HG02885 (cell line): ENCODE results near the gene CENPO.

ENCODE experiments used
- ATAC-seq: cut with Tn5 transposase; IDR thresholded peaks from one replicate; pipeline ENCODE4 v1.9.1; 2021; ENCODE audit warnings: mild to moderate bottlenecking; ENCODE audit not compliant: unreplicated experiment, poor library complexity

CENPO gene

DNA sequence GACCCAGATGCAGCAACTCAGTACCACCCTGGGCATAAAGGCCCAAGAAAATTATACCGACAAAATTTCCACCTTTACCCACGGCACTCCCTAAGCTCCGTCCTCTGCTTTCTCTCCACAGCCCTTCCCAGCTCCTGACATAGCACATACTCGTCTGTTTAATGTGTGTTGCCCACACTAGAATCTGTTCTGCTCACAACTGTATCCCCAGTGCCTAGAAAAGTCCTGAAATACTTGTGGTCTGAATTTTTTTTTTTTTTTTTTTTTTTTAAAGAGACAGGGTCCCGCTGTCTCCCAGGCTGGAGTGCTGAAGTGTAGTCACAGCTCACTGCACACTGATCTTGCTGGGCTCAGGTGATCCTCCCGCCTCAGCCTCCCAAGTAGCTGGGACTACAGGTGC is 64.5 kb downstream of the CENPO start:
- ATAC-seq = no peak

DNA sequence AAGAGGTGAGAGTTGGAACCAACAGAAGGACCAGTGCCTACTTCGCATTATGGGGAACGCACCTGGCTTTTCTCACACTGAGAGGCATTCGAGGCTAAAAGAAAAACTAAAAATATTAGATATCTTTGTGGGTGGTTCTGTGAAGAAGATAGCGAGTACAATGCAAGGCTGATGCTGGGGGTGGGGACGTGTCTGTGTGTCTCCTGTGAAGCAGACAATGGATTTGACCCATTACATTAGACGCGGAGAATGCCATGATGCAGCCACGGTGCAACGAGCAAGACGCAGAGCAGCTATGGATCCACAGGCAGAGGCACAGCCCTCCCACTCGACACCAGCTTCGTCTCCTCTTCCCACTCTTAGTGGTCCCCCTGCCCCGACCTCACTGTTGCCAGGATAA is 65.8 kb downstream of the CENPO start:
- ATAC-seq = no peak

DNA sequence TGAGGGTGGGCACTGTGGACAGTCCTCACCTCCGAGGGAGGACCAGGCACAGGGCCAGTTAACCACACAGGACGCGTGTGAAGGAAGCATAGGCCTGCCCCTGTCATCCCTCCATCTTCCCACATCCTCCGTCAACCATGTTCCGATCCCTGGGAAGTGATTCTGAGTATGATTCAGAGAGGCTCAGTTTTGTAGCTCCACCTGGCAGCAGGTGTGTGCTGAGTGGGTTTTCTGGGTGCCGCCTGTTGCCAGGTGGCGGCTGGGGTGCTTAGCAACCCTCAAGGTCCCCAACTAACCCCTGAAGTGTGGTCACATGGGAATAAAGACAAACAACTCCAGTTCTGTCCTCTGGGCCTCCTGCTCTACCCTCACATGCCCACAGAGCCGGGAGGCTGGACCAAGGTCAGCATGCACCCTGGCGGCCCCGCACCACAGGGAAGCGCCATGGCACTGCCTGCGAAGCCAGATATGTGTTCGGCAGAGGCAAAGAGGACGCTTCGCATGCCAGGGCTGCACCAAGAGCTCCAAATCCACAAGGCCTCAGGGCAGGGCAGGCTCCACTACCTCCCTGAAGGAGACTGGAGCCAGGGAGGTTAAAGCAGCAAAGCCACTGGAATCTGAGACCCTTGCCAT is 66.9 kb downstream of the CENPO start:
- ATAC-seq = no peak

DNA sequence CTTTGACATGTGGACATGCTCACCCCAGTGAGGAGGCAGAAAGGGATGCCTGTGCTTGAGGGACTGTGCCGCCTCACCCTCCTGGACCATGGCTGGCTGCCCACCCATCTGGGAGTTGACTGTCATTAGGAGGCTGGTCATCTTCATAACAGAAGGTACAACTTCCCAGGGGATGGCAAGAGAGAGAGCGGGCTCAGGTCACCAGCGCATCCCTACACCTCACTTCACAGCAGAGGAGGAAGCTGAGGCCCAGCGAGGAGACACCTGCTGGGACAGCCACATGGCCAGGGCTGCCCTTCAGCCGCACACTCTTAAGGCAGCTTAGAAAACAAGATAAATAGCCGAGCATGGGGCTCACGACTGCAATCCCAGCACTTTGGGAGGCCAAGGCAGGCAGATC is 67.4 kb downstream of the CENPO start:
- no peak for ATAC-seq

DNA sequence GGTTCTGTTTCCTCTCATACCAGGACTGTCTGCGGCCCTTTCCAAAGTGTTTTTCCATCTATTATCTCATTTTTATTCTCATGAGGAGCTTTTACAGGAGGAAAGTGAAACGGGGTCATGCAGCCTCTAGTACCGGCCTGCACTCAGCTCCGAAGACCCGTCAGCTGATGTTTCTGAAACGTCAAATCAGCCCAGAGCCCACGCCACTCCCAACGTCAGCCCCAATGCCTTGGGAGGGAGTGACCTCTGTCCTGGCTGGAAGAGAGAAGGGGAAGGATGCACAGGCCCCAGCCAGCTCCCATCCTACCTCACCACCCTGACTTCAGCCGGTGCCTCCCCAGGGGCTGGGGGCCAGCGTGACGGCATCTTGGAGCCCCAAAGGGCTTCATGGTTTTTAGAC is 68.3 kb downstream of the CENPO start:
- no peak for ATAC-seq

DNA sequence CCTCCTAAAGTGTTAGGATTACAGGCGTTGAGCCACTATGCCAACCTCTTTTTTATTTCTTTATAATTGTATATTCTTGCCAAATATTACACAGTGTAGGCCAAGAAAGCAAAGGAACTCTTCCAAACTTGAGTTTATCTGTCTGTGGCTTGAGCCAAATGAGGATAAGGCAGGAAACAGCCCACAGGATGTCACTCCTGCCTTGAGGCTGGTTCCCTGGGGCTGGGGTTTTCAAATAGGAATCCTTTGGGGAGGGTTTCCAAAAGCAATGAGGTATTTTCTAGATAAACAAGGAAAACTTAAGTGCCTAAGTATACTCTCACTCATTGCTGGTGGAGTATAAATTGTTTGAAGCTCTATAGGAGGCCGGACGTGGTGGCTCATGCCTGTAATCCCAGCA is 70.4 kb downstream of the CENPO start:
- ATAC-seq = no peak

DNA sequence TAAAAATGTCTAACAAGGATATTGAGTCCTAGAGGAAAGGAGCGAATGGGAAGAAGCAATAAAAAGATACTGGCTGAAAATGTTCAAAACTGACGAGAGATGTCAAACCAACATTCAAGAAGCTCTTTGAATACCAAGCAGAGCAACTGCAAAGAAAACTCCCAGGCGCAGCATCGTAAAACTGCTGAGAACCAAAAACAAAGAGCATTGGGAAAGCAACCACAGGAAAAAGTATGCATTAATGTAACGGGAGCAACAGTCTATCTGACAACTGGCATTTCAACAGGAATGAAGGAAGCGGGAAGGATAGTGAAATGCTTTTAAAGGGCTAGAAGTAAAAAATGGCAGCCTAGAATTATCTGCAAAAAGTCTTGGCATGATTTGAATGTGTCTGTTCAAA is 73.7 kb downstream of the CENPO start:
- no peak for ATAC-seq

DNA sequence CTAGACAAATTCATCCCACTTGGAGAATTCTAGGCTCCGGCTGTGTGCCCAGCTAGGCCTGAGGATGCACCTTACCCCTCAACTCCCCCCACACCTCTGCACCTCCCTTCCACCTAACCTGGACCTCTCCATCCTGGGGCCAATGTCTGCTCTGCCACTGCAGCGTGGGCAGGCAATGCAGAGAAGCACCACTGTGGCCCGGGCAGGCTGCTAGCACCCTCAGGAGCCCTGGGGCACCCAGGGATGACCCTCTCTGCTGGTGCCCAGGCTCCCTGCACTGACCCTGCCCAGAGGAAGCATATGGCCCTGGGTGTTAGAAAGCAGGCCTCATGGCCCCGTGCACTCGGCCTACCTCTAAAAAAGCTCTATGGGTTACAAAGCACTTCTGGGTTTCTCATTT is 77.2 kb downstream of the CENPO start:
- no peak for ATAC-seq

DNA sequence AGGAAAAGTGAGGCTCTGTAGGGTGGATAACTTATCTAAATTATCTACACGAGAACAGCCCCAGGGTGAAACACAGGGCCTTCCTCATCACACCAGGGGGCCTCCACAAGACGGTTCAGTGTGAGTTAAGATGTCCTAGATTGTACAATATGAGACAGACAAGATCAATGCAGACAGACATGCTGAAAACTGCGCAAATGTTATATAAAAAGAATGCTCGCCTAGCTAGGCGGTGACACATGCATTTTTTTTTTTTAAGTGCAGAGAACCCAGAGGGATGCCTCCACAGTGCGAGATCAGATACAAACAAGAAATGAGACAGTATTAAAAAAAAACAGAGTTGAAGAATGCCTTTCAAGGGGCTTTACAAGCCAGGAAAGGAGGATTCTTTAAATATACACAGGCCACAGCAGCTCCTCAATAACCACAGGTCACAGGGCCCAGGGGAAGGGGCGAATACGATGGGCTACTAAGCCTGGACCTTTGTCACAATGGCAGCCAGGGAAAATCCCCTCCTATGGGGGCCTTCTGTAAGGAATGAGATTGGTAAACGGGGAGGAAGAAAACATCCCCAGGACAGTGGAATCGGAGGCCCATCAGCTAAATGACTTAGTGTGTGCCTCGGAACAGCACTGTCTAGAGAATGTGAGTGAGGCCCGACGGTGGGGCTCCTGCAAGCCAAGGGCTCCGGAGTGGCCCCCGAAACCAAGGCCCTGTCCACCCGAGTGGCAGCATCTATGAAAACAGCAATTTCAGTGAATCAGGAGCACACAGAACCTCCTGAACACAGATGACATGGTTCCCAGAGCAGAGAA is 77.9 kb downstream of the CENPO start:
- ATAC-seq = no peak

DNA sequence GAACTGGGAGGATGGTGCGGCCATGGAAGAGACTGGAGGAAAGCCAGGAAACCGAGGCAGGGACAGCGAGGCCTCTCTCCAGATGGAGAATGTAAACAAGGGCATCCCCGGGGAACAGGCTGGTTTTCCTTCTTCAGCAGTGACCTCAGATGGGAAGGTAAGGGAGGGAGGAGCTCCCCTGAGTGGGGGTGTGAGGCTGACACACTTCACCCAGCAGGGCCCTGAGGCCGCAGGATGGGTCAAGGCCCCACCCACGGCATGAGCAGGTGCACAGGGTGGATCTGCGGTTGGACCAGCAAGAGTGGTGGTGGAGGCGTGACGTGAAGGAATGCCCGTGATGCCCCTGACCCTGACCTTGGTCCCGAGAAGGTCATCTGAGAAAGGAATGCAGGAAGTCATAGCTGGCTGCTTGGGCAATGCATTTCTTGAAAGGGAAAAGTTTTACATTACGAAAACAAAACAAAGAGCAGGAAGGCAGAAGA is 78.7 kb downstream of the CENPO start:
- no peak for ATAC-seq
